CD4-positive, alpha-beta T cell (primary cell): ENCODE results near the gene CKLF. TPM values are rescaled to one million over a fixed set of nuclear protein-coding genes. Genes with fewer than 3 reads are reported as not detected.
A peak's percentile ranks its signal among the peaks of the same experiment; 100 is the strongest.

Source experiments
- ATAC-seq: fragments of 200-7000 bp; cut with Tn5 transposase; one replicate; pipeline ENCODE4 v1.10.0; 2022; ENCODE audit warnings: mild to moderate bottlenecking; ENCODE audit not compliant: poor library complexity
- CTCF ChIA-PET: fragments of 350-600 bp; sonication (Branson Sonifier 250); formaldehyde crosslinking; loops from one replicate; lab custom pipeline; 2021; ENCODE audit warnings: antibody characterized with exemption, inconsistent platforms; lab: Charles Lee
- POLR2A ChIA-PET: fragments of 350-600 bp; sonication (Branson Sonifier 250); formaldehyde crosslinking; loops from one replicate; lab custom pipeline; 2021; ENCODE audit warnings: antibody characterized with exemption, inconsistent platforms; lab: Charles Lee
- DNase-seq, 14 experiments: peaks; one replicate each; pipeline ENCODE4 v3.0.0-alpha.2; 2013 to 2020; ENCODE audit warnings: mixed read lengths in 2 of 14
- H3K27ac ChIP-seq, 2 donors: one replicate each; pipeline versions ENCODE4 v1.5.1 to v1.7.0; 2013; ENCODE audit warnings: low read length in 2 of 2, low read depth in 1 of 2, mild to moderate bottlenecking in 1 of 2
- H3K27me3 ChIP-seq, 2 experiments: 1 replicate in 1 of 2; 2 replicates in 1 of 2; pipeline versions ENCODE4 v1.6.1 to v1.7.0; 2013; ENCODE audit warnings: low read length in 2 of 2, control low read depth in 1 of 2, mild to moderate bottlenecking in 1 of 2, moderate library complexity in 1 of 2; ENCODE audit not compliant: insufficient read depth in 2 of 2, control insufficient read depth in 1 of 2
- H3K36me3 ChIP-seq: one replicate; pipeline ENCODE4 v1.6.1; 2013; ENCODE audit warnings: low read length, control low read depth; ENCODE audit not compliant: insufficient read depth
- H3K4me1 ChIP-seq: one replicate; pipeline ENCODE4 v1.6.1; 2013; ENCODE audit warnings: low read length, control low read depth; ENCODE audit not compliant: insufficient read depth
- H3K4me3 ChIP-seq: one replicate; pipeline ENCODE4 v1.5.1; 2013; ENCODE audit warnings: mild to moderate bottlenecking, low read length, moderate library complexity
- H3K9me3 ChIP-seq, 2 experiments: 1 replicate in 1 of 2; 2 replicates in 1 of 2; pipeline versions ENCODE4 v1.6.1 to v1.7.0; 2013; ENCODE audit warnings: low read length in 2 of 2, mild to moderate bottlenecking in 2 of 2, control low read depth in 1 of 2, moderate library complexity in 1 of 2; ENCODE audit not compliant: control insufficient read depth in 1 of 2, insufficient read depth in 1 of 2
- H3K27ac Mint-ChIP-seq: one replicate; pipeline ENCODE4 v1.8.0; 2020; ENCODE audit warnings: mixed read lengths
- H3K27me3 Mint-ChIP-seq: one replicate; pipeline ENCODE4 v1.8.0; 2021; ENCODE audit warnings: mixed read lengths
- H3K36me3 Mint-ChIP-seq: one replicate; pipeline ENCODE4 v1.8.0; 2021; ENCODE audit warnings: low read depth, mixed read lengths
- H3K4me1 Mint-ChIP-seq: one replicate; pipeline ENCODE4 v1.8.0; 2021; ENCODE audit warnings: low read depth, mixed read lengths
- H3K4me3 Mint-ChIP-seq: one replicate; pipeline ENCODE4 v1.8.0; 2020; ENCODE audit warnings: mild to moderate bottlenecking, mixed read lengths
- H3K9me3 Mint-ChIP-seq: one replicate; pipeline ENCODE4 v1.8.0; 2020; ENCODE audit warnings: mixed read lengths
- intact Hi-C, 2 experiments: fragments of 100-400 bp; cut with DNase I in 1 of 2; cut with micrococcal nuclease in 1 of 2; formaldehyde crosslinking; loops; one replicate each; pipeline versions ENCODE4 v1.15.1 to v1.9.0; 2023 to 2025; cut with DNase I, micrococcal nuclease
- total RNA-seq, 174 experiments: library from RNA in 2 of 174; stranded (reverse) in 2 of 174; gene quantifications; one replicate each; pipeline ENCODE4 v1.2.3 and lab custom pipeline; 2021 to 2026
- TF ChIP-seq, protein P1 (sequence below): fragments of 200-600 bp; IDR thresholded peaks from one replicate; pipeline ENCODE4 v1.8.0; 2022; ENCODE audit warnings: antibody characterized with exemption, mild to moderate bottlenecking

Gene CKLF
- total RNA-seq, 2 experiments from 2014 or later, result 10.6 to 14.1 TPM

DNA sequence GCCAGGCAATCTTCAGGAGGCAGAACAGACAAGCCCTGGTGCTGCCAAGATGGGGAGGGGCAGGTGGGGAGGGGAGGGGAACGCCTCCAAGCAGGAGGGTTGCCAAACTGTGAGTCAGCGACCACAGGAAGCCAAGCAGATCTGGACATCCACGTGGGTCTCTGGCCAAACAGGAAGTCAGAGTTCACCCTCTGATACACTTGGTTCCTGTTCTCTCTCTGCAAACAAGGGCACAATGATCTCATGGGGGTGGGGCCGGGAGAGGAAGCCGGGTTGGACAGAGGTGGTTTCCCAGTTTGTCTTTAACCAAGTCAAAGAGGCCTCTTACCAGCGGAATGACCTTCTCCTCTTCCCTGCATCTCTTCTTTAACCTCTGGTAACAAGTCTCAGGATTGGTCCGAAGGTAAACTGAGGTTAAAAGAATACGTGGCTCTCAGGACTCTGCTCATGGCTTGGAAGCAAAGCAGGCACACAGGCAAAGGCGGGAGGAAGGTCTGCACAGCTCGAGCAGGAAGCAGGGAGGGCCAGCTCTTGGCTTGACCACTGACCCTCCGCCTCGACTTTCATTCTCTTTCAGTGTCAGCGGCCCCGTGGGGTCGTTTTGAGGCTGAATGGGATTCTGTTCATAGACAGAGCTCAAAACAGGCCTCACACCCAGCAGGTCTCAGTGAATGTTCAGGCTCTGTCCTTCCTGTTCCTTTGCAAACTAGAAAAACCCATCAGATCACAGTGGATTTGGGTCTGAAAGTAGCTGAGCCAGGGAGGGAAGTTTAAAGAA, 35.4 kb upstream of the CKLF start:
- Mint-ChIP-seq H3K27ac (peak overlapping the region; percentile 94), H3K4me3 (peak overlapping the region; percentile 70), H3K27me3 (no peaks in the 10 kb centered on the region), H3K36me3 (no peaks in the 10 kb centered on the region), H3K4me1 (peaks cover 60% of the 10 kb centered on the region), H3K9me3 (no peaks in the 10 kb centered on the region)
- intact Hi-C loops, result loop anchor here (2.0 to 5.0 kb wide), 2 partner anchors 34 to 35 kb away; partner anchors contain the start of genes TK2 (in 2 of the 2) and CKLF (in 1 of the 2)
- TF ChIP-seq, protein P1, sequence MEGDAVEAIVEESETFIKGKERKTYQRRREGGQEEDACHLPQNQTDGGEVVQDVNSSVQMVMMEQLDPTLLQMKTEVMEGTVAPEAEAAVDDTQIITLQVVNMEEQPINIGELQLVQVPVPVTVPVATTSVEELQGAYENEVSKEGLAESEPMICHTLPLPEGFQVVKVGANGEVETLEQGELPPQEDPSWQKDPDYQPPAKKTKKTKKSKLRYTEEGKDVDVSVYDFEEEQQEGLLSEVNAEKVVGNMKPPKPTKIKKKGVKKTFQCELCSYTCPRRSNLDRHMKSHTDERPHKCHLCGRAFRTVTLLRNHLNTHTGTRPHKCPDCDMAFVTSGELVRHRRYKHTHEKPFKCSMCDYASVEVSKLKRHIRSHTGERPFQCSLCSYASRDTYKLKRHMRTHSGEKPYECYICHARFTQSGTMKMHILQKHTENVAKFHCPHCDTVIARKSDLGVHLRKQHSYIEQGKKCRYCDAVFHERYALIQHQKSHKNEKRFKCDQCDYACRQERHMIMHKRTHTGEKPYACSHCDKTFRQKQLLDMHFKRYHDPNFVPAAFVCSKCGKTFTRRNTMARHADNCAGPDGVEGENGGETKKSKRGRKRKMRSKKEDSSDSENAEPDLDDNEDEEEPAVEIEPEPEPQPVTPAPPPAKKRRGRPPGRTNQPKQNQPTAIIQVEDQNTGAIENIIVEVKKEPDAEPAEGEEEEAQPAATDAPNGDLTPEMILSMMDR, result no peak
- H3K9me3 ChIP-seq, result no peaks in the 10 kb centered on the region
- no peaks in the 10 kb centered on the region for H3K27me3 ChIP-seq
- H3K27ac ChIP-seq, result peak overlapping the region; percentile 86 to 93
- POLR2A ChIA-PET, result interaction anchor here (0.7 to 1.2 kb wide), 3 partner anchors 35 to 87 kb away, joined by 3 to 7 read pairs (median 4); partner anchors contain the start of genes CKLF and CMTM3
- peaks cover 81% of the 10 kb centered on the region for H3K4me1 ChIP-seq
- CTCF ChIA-PET, result interaction anchor here (0.9 kb wide), 1 partner anchor 34 kb away, joined by 3 read pairs; no protein-coding TSS in a partner anchor
- peak; percentile 86 for ATAC-seq
- no peaks in the 10 kb centered on the region for H3K36me3 ChIP-seq
- no peak overlapping the region for H3K4me3 ChIP-seq
- DNase-seq, result peak; percentile 31 to 93 (median 76)

DNA sequence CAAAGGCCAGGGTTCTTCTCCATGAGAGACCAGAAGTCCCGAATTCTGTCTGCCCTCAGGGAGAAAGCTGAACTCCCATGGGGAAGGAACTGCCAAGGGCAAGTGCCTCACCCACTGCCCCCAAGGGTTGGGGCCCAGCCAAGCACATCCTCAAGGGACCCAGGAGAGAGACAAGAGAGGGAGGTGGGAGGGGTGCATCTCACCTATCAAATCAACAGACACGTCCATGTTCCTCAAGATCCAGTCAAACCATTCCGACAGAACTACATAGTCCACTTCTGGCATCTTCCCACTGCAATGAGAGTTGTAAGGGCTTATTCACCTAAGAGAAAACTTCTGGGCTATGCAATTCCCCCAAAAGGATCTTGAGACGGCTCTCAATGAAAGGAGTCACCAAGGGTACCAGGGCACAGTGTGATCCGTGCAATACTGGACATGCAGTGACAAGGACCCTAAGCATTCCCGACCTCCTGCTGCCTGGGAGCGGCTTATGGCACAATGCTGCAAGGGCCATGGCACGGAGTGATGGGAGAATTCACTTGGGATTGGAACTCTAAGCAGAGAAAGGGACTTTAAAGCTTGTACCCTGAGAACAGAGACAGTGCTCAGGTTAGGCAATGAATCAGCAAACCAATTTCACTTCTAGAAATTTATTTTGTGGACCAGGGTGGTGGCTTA, 34.7 kb upstream of the CKLF start:
- no peaks in the 10 kb centered on the region for H3K9me3 ChIP-seq
- no peak for DNase-seq
- peak overlapping the region; percentile 86 to 93 for H3K27ac ChIP-seq
- H3K9me3 Mint-ChIP-seq, result no peaks in the 10 kb centered on the region
- ChIA-PET POLR2A (interaction anchor here (0.7 to 1.2 kb wide), 3 partner anchors 34 to 87 kb away, joined by 3 to 7 read pairs (median 4); partner anchors contain the start of genes CKLF and CMTM3), CTCF (interaction anchor here (0.9 kb wide), 1 partner anchor 34 kb away, joined by 3 read pairs; no protein-coding TSS in a partner anchor)
- H3K4me1 Mint-ChIP-seq, result peaks cover 65% of the 10 kb centered on the region
- peak overlapping the region; percentile 70 for H3K4me3 Mint-ChIP-seq
- ATAC-seq, result no peak
- TF ChIP-seq, protein P1, result no peak
- intact Hi-C loops, result loop anchor here (2.0 to 5.0 kb wide), 2 partner anchors 33 to 35 kb away; partner anchors contain the start of genes TK2 (in 2 of the 2) and CKLF (in 1 of the 2)
- H3K36me3 Mint-ChIP-seq, result no peaks in the 10 kb centered on the region
- H3K27ac Mint-ChIP-seq, result peak overlapping the region; percentile 94
- H3K27me3 ChIP-seq, result no peaks in the 10 kb centered on the region
- no peaks in the 10 kb centered on the region for H3K27me3 Mint-ChIP-seq
- H3K4me1 ChIP-seq, result peaks cover 82% of the 10 kb centered on the region
- H3K36me3 ChIP-seq, result no peaks in the 10 kb centered on the region
- H3K4me3 ChIP-seq, result no peak overlapping the region
